GM21576 (cell line): ENCODE measurements around the gene SAP30L.
A peak's percentile ranks its signal among the peaks of the same experiment; 100 is the strongest.

Source experiments
- ATAC-seq: cut with Tn5 transposase; IDR thresholded peaks from one replicate; pipeline ENCODE4 v1.9.1; 2021; ENCODE audit warnings: mild to moderate bottlenecking, moderate library complexity; ENCODE audit not compliant: unreplicated experiment

SAP30L gene

GRCh38 chr5:154461531-154461930, 15.7 kb downstream of the SAP30L start:
- ATAC-seq = no peak

- ATAC-seq = no peak
These were observed 18.6 kb downstream of the SAP30L start for GRCh38 chr5:154464438-154464837.

- ATAC-seq = no peak
These were observed 19.4 kb downstream of the SAP30L start for GRCh38 chr5:154465169-154465568.

GRCh38 chr5:154466147-154466546, 20.4 kb downstream of the SAP30L start:
- no peak for ATAC-seq

GRCh38 chr5:154466671-154467070, 20.9 kb downstream of the SAP30L start:
- no peak for ATAC-seq

GRCh38 chr5:154467655-154468354, 22.0 kb downstream of the SAP30L start:
- ATAC-seq = peak; percentile 96

- ATAC-seq = no peak
These were observed 24.3 kb downstream of the SAP30L start for GRCh38 chr5:154470137-154470536.

GRCh38 chr5:154470947-154471870, 25.4 kb downstream of the SAP30L start:
- no peak for ATAC-seq

- no peak for ATAC-seq
These were observed 27.2 kb downstream of the SAP30L start for GRCh38 chr5:154472871-154473580.

GRCh38 chr5:154473581-154474283, 27.9 kb downstream of the SAP30L start:
- ATAC-seq = no peak

- no peak for ATAC-seq
These were observed 28.9 kb downstream of the SAP30L start for GRCh38 chr5:154474396-154475334.

- ATAC-seq = no peak
These were observed 30.0 kb downstream of the SAP30L start for GRCh38 chr5:154475591-154476353.

GRCh38 chr5:154476354-154477205, 30.8 kb downstream of the SAP30L start:
- no peak for ATAC-seq

- no peak for ATAC-seq
These were observed 31.8 kb downstream of the SAP30L start for GRCh38 chr5:154477382-154478223.

GRCh38 chr5:154478224-154478565, 32.4 kb downstream of the SAP30L start, which contains the start of gene HAND1:
Gene HAND1 (minus strand): TSS chr5:154478227. CDS start chr5:154478008, 219 bp downstream.
- ATAC-seq = no peak

GRCh38 chr5:154478752-154479159, 33.0 kb downstream of the SAP30L start:
- ATAC-seq = no peak
